Prostate gland (tissue), 2 donors: ENCODE data around the gene BCOR. TPM values are rescaled to one million over a fixed set of nuclear protein-coding genes. Genes with fewer than 3 reads are reported as not detected.

Experiments
- DNase-seq: peaks from one replicate; pipeline ENCODE4 v3.0.0-alpha.2; 2019; ENCODE audit warnings: low spot score
- H3K27ac ChIP-seq, 2 donors: fragments of 200-600 bp; sonication (generic); 2 replicates each; pipeline ENCODE4 v1.5.1; 2017 to 2019
- H3K27me3 ChIP-seq: fragments of 200-600 bp; sonication (generic); replicated peaks from 2 replicates; pipeline ENCODE4 v1.5.1; 2019; ENCODE audit not compliant: insufficient read depth
- H3K36me3 ChIP-seq, 2 donors: fragments of 200-600 bp; sonication (generic); 1 replicate in 1 of 2; 2 replicates in 1 of 2; pipeline versions ENCODE4 v1.5.1 to v1.8.1; 2017 to 2019
- H3K4me1 ChIP-seq: fragments of 200-600 bp; sonication (generic); replicated peaks from 2 replicates; pipeline ENCODE4 v1.5.1; 2019
- H3K4me3 ChIP-seq, 2 donors: fragments of 200-600 bp; sonication (generic); 2 replicates each; pipeline ENCODE4 v1.5.1; 2017 to 2019
- H3K9me3 ChIP-seq: fragments of 200-600 bp; sonication (generic); 2 replicates; pipeline ENCODE4 v1.5.1; 2017
- POLR2A ChIP-seq: fragments of 450-650 bp; IDR thresholded peaks from one replicate; pipeline ENCODE4 v1.6.1; 2016; ENCODE audit warnings: antibody characterized with exemption, mild to moderate bottlenecking
- POLR2AphosphoS5 ChIP-seq: sonication (generic); formaldehyde crosslinking; IDR thresholded peaks from one replicate; pipeline ENCODE4 v1.6.1; 2017; ENCODE audit warnings: antibody characterized with exemption
- WGBS: methylation state at CpG from one replicate; pipeline ENCODE4 v1.1.5; 2018; 5-methylcytosine and 5-hydroxymethylcytosine counted together
- intact Hi-C: fragments of 100-400 bp; cut with DNase I; formaldehyde crosslinking; loops from one replicate; pipeline ENCODE4 v1.14.2; 2022
- total RNA-seq, 2 donors: library from RNA; depleted of rRNA; stranded (reverse); fragments of >200 nt; gene quantifications; one replicate each; pipeline ENCODE4 v1.1.0, GENCODE V29; 2016
- TF ChIP-seq, protein P1 (sequence below), 4 experiments: fragments of 200-600 bp in 2 of 4; fragments of 450-650 bp in 2 of 4; sonication (generic) in 2 of 4; IDR thresholded peaks; 1 replicate in 3 of 4; 2 replicates in 1 of 4; pipeline ENCODE4 v1.5.1; 2016 to 2019; ENCODE audit warnings: antibody characterized with exemption in 4 of 4, mild to moderate bottlenecking in 2 of 4, moderate library complexity in 2 of 4

Gene BCOR
- total RNA-seq, 2 donors from 2014 or later: 56.2 to 70.8 TPM

GRCh38 chrX:40003428-40004245 lies 94.1 kb downstream of the BCOR start:
- TF ChIP-seq POLR2A (no peak), POLR2AphosphoS5 (no peak)
- TF ChIP-seq, protein P1, sequence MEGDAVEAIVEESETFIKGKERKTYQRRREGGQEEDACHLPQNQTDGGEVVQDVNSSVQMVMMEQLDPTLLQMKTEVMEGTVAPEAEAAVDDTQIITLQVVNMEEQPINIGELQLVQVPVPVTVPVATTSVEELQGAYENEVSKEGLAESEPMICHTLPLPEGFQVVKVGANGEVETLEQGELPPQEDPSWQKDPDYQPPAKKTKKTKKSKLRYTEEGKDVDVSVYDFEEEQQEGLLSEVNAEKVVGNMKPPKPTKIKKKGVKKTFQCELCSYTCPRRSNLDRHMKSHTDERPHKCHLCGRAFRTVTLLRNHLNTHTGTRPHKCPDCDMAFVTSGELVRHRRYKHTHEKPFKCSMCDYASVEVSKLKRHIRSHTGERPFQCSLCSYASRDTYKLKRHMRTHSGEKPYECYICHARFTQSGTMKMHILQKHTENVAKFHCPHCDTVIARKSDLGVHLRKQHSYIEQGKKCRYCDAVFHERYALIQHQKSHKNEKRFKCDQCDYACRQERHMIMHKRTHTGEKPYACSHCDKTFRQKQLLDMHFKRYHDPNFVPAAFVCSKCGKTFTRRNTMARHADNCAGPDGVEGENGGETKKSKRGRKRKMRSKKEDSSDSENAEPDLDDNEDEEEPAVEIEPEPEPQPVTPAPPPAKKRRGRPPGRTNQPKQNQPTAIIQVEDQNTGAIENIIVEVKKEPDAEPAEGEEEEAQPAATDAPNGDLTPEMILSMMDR (IDR thresholded peaks at IDR 0.05): no peak
- Histone ChIP-seq H3K36me3 (no peaks in the 10 kb centered on the region), H3K4me3 (no peak overlapping the region), H3K27me3 (no peaks in the 10 kb centered on the region), H3K27ac (no peak overlapping the region), H3K9me3 (no peaks in the 10 kb centered on the region), H3K4me1 (no peaks in the 10 kb centered on the region)
- intact Hi-C loops: no loop called here
- WGBS: 44% methylated on average over 8 of the region's 8 CpGs
- DNase-seq: no peak

GRCh38 chrX:40003071-40003427 lies 94.7 kb downstream of the BCOR start:
- Histone ChIP-seq H3K36me3 (no peaks in the 10 kb centered on the region), H3K27ac (no peak overlapping the region), H3K27me3 (no peaks in the 10 kb centered on the region), H3K4me1 (no peaks in the 10 kb centered on the region), H3K9me3 (no peaks in the 10 kb centered on the region), H3K4me3 (no peak overlapping the region)
- WGBS: 90% methylated on average over 4 of the region's 4 CpGs
- TF ChIP-seq, protein P1 (IDR thresholded peaks at IDR 0.05): no peak
- TF ChIP-seq POLR2AphosphoS5: no peak
- no peak for DNase-seq
- intact Hi-C loops: no loop called here
